ENCODE results near the gene RETREG3.

DNA sequence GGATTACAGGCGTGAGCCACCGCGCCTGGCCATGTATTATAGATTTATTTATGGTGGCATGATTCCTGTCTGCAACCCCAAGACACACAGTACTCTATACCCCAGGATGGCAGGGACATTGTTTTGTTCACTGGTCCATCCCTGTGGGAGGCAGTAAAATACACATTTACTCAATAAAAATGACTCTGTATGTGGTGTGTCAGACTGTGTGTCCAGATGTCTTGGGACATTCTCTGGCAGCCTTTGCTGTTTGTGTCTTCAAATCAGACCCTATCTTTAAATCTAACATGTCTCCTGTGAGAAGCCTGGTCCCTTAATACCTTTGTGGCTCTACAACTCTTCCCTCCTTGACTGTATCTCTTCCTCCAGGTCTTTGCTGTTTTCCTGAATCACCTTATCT lies 48.9 kb downstream of the RETREG3 start:
- TF ChIP-seq CTCF (IDR thresholded peaks at IDR 0.05), result no peak
- TF ChIP-seq POLR2AphosphoS5 (IDR thresholded peaks at IDR 0.05), result no peak

Measured in upper lobe of left lung (tissue), 4 donors.